Left lung (tissue), 10 donors: ENCODE results near the gene FKBP5. TPM values are rescaled to one million over a fixed set of nuclear protein-coding genes. Genes with fewer than 3 reads are reported as not detected.

ENCODE experiments used
- ATAC-seq: fragments of 200-7000 bp; cut with Tn5 transposase; one replicate; pipeline ENCODE4 v1.9.1; 2020; ENCODE audit warnings: moderate library complexity
- DNase-seq, 4 donors: peaks; one replicate each; pipeline ENCODE4 v3.0.0-alpha.2; 2013 to 2020
- H3K27ac ChIP-seq, 2 donors: fragments of 200-600 bp; sonication (generic) in 1 of 2; one replicate each; pipeline versions ENCODE4 v1.5.0 to v1.8.0; 2020 to 2021
- H3K27me3 ChIP-seq, 2 donors: fragments of 200-600 bp; sonication (generic) in 1 of 2; one replicate each; pipeline versions ENCODE4 v1.5.0 to v1.8.0; 2020 to 2021
- H3K36me3 ChIP-seq, 2 donors: fragments of 200-600 bp; sonication (generic) in 1 of 2; one replicate each; pipeline versions ENCODE4 v1.5.0 to v1.8.0; 2020 to 2021
- H3K4me1 ChIP-seq, 2 donors: fragments of 200-600 bp; one replicate each; pipeline ENCODE4 v1.8.0; 2021
- H3K4me3 ChIP-seq, 2 donors: fragments of 200-600 bp; sonication (generic) in 1 of 2; one replicate each; pipeline versions ENCODE4 v1.5.0 to v1.8.0; 2020 to 2021; ENCODE audit warnings: mild to moderate bottlenecking in 1 of 2
- H3K9me3 ChIP-seq, 2 donors: fragments of 200-600 bp; sonication (generic) in 1 of 2; one replicate each; pipeline versions ENCODE4 v1.5.0 to v1.8.0; 2020 to 2021
- intact Hi-C, 2 donors: fragments of 100-400 bp; cut with DNase I; formaldehyde crosslinking; loops; one replicate each; pipeline versions ENCODE4 v1.11.2 to v1.14.2; 2022
- polyA plus RNA-seq, 6 donors: library from polyadenylated mRNA; unstranded; fragments of 120-200 nt; gene quantifications; one replicate each; pipeline ENCODE4 v1.2.1, GENCODE V29; 2013; ENCODE audit not compliant: insufficient read length in 6 of 6
- total RNA-seq, 2 donors: library from RNA; stranded (reverse); fragmentation: NEBNext Ultra II Directional; extraction: Animal tissue kit (Norgen Biotek cat#: 25700); gene quantifications; one replicate each; pipeline ENCODE4 v1.2.1, GENCODE V29; 2021
- TF ChIP-seq, protein P1 (sequence below), 2 donors: fragments of 200-600 bp; sonication (generic) in 1 of 2; IDR thresholded peaks; one replicate each; pipeline versions ENCODE4 v1.5.0 to v1.8.0; 2021; ENCODE audit warnings: antibody characterized with exemption in 2 of 2
- donor health status: DM: no; HTN: yes; CAD: no.
- donor health status: DM: no; HTN: no; CAD: no.

The FKBP5 gene
- total and polyA plus RNA-seq, 8 donors: 15.6 to 139 (median 18.8) TPM

DNA sequence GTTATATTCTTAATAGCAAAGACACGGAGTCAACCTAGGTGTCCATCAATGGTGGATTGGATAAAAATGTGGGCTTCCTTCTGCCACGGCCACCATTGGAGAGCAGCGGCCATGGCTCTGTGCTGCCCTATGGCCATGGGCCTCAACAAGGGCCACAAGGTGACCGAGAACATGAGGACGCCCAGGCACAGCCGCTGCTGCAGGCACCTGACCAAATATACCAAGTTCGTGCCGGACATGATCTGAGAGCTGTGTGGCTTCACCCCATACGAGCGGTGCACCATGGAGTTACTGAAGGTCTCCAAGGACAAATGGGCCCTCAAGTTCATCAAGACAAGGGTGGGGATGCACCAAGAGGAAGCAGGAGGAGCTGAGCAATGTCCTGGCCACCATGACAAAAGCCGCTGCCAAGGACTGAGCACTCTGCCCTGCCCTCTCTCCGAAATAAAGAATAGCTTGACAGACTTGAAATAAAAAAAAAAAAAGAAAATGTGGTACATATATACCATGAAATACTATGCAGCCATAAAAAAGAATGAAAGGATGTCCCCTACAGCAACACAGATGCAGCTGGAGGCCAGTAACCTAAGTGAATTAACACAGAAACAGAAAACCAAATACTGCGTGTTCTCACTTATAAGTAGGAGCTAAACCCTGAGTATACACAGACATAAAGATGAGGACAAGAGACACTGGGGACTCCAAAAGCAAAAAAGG lies 81.0 kb downstream of the FKBP5 start:
- no peak overlapping the region for H3K27ac ChIP-seq
- H3K27me3 ChIP-seq: no peaks in the 10 kb centered on the region
- no peak for ATAC-seq
- peaks cover 0 to 79% of the 10 kb centered on the region in 2 donors for H3K36me3 ChIP-seq
- no peak for DNase-seq
- H3K9me3 ChIP-seq: no peaks in the 10 kb centered on the region
- no peak overlapping the region for H3K4me3 ChIP-seq
- intact Hi-C loops: no loop called here
- peaks cover 5 to 82% of the 10 kb centered on the region in 2 donors for H3K4me1 ChIP-seq
- TF ChIP-seq, protein P1, sequence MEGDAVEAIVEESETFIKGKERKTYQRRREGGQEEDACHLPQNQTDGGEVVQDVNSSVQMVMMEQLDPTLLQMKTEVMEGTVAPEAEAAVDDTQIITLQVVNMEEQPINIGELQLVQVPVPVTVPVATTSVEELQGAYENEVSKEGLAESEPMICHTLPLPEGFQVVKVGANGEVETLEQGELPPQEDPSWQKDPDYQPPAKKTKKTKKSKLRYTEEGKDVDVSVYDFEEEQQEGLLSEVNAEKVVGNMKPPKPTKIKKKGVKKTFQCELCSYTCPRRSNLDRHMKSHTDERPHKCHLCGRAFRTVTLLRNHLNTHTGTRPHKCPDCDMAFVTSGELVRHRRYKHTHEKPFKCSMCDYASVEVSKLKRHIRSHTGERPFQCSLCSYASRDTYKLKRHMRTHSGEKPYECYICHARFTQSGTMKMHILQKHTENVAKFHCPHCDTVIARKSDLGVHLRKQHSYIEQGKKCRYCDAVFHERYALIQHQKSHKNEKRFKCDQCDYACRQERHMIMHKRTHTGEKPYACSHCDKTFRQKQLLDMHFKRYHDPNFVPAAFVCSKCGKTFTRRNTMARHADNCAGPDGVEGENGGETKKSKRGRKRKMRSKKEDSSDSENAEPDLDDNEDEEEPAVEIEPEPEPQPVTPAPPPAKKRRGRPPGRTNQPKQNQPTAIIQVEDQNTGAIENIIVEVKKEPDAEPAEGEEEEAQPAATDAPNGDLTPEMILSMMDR (IDR thresholded peaks at IDR 0.05): no peak

DNA sequence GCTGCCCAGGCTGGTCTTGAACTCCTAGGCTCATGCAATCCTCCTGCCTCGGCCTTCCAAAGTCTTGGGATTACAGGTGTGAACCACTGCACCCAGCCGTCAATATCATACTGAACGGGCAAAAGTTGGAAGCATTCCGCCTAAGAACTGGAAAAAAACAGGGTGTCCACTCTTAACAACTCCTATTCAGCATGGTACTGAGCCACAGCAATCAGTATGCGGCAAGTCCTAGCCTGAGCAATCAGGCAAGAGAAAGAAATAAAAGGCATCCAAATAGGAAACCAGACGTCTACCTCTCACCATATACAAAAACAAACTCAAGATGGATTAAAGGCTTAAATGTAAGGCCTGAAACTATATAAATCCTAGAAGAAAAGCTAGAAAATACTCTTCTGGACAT lies 83.1 kb downstream of the FKBP5 start:
- H3K4me3 ChIP-seq: no peak overlapping the region
- peaks cover 0 to 58% of the 10 kb centered on the region in 2 donors for H3K36me3 ChIP-seq
- no peak for ATAC-seq
- TF ChIP-seq, protein P1 (IDR thresholded peaks at IDR 0.05): no peak
- intact Hi-C loops: no loop called here
- no peaks in the 10 kb centered on the region for H3K9me3 ChIP-seq
- peaks cover 17 to 88% of the 10 kb centered on the region in 2 donors for H3K4me1 ChIP-seq
- H3K27ac ChIP-seq: no peak overlapping the region
- no peak for DNase-seq
- H3K27me3 ChIP-seq: no peaks in the 10 kb centered on the region

DNA sequence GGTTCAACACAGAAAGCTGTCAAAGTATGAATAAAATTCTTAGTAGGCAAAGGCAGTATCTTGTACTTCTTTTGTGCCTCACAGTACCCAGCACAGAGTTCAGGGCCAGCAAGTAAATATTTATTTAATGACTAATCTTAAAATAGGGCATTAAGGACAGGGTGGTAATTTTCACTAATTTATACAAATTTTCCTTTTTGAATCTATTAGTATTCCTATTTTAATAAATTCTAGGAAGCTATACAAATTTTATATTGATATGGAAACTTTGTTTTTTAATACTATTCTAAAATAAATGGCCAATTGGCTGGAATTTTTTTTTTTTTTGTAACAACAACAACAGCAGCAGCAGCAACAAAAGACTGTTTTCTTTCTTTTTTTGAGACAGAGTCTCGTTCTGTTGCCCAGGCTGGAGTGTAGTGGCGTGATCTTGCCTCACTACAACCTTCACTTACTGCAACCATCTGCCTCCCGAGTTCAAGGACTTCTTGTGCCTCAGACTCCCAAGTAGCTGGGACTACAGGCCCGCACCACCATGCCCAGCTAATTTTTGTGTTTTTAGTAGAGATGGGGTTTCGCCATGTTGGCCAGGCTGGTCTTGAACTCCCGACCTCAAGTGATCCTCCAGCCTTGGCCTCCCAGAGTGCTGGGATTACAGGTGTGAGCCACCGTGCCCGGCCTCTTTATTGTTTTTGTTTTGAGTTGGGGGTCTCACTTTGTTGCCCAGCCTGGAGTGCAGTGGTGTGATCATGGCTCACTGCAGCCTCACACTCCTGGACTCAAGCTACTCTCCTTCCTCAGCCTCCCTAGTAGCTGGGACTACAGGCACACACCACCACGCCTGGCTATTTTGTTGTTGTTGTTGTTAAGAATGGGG lies 85.2 kb downstream of the FKBP5 start:
- Histone ChIP-seq H3K36me3 (peaks cover 0 to 39% of the 10 kb centered on the region in 2 donors), H3K4me1 (peaks cover 20 to 93% of the 10 kb centered on the region in 2 donors), H3K27me3 (no peaks in the 10 kb centered on the region), H3K27ac (peak overlapping the region; percentile 82 to 91), H3K4me3 (no peak overlapping the region), H3K9me3 (no peaks in the 10 kb centered on the region)
- ATAC-seq: peak; percentile 71
- intact Hi-C loops: no loop called here
- DNase-seq: no peak
- TF ChIP-seq, protein P1 (IDR thresholded peaks at IDR 0.05): no peak

DNA sequence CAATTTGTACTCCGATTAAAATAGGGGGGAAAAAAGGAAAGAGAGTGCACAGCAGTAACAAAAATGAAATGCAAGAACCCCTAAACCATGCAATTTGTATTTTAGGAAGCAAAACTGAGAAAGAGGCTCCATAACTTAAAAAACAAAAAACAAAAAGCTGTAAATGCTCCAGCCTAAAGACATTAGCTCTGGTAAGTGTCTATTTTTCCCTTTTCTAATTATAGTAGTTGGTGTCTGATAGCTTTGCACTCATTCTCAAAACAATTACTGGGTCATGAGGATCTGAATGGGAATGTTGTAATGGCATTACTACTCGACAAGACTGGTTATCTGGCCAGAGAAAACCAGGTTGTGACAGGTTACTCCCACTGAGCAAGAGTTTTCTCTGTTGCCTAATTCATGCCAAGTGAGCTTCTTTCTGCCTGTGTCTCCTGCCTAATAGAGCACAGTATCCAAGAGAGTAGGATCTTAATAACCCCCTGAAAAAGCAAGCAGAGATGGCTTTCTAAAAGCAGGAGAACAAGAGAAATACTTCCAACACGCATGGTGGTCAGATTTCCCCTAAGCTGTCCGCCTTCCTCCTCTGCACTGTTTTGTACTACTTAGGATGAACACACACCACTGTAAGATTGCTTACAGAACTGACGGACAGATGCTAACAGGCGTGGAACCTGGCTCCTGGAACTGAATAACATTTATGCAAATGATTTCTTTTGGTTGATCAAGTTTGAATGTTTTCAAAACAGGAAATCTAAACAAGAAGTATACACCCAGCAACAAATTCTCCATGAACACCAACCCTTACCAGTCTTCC lies 86.4 kb downstream of the FKBP5 start:
- Histone ChIP-seq H3K4me1 (peaks cover 20 to 99% of the 10 kb centered on the region in 2 donors), H3K9me3 (no peaks in the 10 kb centered on the region), H3K4me3 (peak overlapping the region in 1 of 2 donors; percentile 3), H3K27ac (peak overlapping the region; percentile 82 to 91), H3K36me3 (peaks cover 0 to 28% of the 10 kb centered on the region in 2 donors), H3K27me3 (no peaks in the 10 kb centered on the region)
- intact Hi-C loops: no loop called here
- TF ChIP-seq, protein P1 (IDR thresholded peaks at IDR 0.05): no peak
- ATAC-seq: peak; percentile 62
- no peak for DNase-seq
